HCEC 1CT (cell line): ENCODE data around the gene PDCD11.
A peak's percentile ranks its signal among the peaks of the same experiment; 100 is the strongest.
"Not testable (repeated sequence)": the region's sequence is repeated elsewhere in the genome, so short reads cannot be mapped to it uniquely, and the experiment has no call there.

Source experiments
- DNase-seq: peaks from one replicate; pipeline ENCODE4 v3.0.0-alpha.2; 2017

Gene PDCD11

GRCh38 chr10:103475437-103475836 is 79.0 kb downstream of the PDCD11 start:
- no peak for DNase-seq

DNA sequence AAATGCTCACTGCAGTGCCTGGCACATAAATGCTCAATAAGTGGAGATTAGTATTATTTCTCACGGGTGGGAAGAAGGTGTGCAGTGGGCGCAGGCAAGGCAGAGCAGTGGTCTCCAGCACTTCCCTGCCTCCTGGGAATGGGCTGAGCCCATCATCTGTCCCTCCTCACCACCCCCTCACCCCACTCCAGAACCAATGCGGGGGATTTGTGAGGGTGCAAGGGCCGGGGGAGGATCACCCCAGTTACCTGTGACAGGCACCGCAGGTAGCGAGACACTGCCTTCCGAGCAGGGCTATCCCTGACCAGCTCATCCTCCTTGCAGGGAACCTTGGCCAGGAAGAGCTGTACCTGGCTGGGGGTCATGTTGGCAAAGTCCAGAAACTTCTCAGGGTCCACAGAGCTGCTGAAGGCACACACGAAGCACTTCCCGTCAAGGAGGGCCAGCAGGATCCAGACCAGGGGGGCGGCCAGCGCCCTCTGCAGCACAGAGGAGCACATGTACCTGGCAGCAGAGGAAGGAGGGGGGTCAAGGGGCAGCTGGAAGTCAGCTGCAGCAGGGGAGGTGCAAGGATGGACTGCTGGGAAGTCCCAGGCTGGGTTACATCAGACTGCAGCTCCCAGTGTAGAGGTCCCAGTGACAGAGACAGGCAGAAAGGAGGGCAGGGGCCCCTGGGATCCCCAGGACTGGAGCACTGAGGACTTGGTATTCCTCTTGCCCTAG is 79.8 kb downstream of the PDCD11 start:
- DNase-seq, result no peak

GRCh38 chr10:103478671-103479070 is 82.2 kb downstream of the PDCD11 start:
- DNase-seq, result no peak

GRCh38 chr10:103479135-103479534 is 82.7 kb downstream of the PDCD11 start, which contains the start of gene CALHM3:
TSS of gene CALHM3 (minus strand) at chr10:103479240. CDS start at chr10:103479032, 208 bp downstream.
- DNase-seq, result no peak

- DNase-seq, result peak; percentile 41
Measured at GRCh38 chr10:103480521-103480920, 84.1 kb downstream of the PDCD11 start.

DNA sequence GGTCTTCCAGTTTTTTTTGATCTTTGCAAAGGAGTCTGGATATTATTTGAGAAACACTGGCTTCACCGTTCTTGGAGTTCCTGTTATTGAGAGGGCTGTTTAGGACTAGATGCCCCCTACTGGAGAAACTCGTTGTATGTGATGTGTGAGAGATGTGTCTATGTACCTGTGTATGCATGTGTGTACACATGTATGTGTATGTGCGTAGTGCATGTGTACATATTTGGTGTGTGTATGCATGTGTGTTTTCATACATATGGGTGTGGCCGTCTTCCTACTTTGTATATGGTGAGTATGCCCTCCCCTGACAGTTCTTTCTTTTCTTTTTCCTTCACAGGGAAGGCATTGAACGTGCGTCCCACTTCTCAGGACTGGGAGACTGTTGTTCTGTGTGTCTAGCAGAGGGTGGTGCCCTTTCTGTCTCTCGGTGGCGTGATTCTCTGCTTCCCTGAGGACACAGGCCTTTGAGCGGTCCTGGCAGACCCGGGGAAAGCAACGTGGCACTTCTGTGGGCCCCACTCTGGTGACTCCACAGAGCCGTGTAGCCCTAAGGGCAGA is 85.6 kb downstream of the PDCD11 start:
- DNase-seq, result peak; percentile 64

GRCh38 chr10:103486635-103487409 is 90.4 kb downstream of the PDCD11 start:
- DNase-seq, result not testable (repeated sequence)

DNA sequence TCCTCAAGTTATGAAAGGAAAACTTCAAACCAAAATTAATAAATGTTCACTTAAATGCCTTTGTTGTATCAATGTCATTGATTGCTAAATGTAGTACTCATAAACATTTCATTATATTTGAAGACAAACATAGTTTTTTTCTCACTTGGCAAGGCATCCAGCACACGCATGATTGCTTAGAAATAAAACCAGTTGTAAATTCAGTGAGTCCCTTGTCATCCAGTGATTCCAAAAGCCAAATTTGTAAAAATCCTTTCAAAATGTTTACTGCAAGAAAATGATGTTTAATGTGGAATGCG is 90.9 kb downstream of the PDCD11 start:
- DNase-seq, result no peak

DNA sequence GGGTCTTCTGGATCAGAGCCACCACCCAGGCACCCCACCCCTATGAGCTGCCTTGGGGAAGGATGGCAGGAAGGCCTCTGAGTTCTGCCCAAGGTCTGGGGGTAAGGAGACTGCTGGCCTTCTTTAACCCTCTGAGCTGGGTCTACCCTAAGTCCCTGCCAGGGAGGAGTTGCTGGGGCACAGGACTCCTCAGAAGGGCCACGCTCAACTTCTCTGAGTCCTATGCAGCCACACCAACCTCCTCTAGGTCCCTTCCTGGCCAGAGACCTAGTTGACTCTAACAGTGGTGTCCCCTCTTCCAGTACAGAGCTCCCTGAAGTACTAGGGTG is 94.5 kb downstream of the PDCD11 start:
- no peak for DNase-seq

- peak; percentile 95 for DNase-seq
Measured at GRCh38 chr10:103491729-103492364, 95.4 kb downstream of the PDCD11 start.

DNA sequence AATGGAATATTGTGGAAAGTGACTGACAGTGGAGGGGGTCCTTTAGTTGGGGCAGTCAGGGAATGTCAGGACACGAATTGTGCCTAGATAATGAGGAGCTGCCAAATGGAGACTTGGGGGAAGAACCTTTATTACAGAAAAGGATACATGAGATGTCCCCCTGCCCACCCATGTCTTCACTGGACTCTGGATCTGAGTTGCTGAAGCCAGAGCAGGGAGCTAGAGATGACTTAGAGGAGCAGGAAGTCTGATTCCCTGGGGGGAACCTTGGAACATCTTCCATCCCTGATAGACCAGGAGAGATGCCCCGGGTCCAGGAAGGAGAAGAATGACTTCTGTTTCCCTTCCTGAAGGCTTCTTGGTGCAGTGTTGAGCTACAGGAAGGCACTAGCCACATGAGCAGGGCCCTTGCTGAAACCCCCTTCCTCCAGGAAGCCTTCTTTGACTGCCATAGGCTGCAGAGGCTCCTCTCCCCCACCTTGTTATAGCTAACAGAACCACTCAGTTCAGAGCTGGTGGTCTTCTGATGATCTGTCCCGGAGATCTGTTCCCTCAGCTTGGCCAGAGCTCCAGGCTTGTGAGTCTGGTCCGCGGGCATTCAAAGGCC is 96.3 kb downstream of the PDCD11 start:
- no peak for DNase-seq

- no peak for DNase-seq
Measured at GRCh38 chr10:103493362-103493915, 97.0 kb downstream of the PDCD11 start, which contains the start of gene NEURL1. TSS of gene NEURL1 (plus strand) at chr10:103493705. CDS start at chr10:103494388, 683 bp downstream.

GRCh38 chr10:103493916-103494877 is 97.8 kb downstream of the PDCD11 start:
- no peak for DNase-seq

DNA sequence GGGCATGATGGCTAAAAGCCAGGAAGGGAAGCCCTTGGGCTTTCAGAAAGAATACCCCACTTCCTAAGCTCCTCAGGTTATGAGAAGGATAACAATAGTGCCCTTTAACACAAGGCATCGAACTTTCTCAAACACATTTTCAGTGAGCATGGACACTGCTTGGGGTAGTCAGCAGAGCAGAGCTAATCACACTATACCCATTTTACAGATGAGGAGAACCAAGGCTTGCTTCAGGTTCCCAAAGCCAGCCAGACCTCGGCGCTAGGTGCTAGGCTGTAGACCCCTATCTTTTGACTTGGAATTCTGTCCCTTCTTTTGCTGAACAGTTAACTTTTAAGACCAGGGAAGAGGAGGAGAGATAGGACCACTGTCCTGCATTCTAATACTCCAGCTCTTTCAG is 98.9 kb downstream of the PDCD11 start:
- DNase-seq, result no peak
